HK-2 (cell line): Measurements from ENCODE around the gene KDM3A.

Experiments
- DNase-seq: peaks from one replicate; pipeline ENCODE4 v3.0.0-alpha.2; 2018; ENCODE audit not compliant: unreplicated experiment

KDM3A gene

DNA sequence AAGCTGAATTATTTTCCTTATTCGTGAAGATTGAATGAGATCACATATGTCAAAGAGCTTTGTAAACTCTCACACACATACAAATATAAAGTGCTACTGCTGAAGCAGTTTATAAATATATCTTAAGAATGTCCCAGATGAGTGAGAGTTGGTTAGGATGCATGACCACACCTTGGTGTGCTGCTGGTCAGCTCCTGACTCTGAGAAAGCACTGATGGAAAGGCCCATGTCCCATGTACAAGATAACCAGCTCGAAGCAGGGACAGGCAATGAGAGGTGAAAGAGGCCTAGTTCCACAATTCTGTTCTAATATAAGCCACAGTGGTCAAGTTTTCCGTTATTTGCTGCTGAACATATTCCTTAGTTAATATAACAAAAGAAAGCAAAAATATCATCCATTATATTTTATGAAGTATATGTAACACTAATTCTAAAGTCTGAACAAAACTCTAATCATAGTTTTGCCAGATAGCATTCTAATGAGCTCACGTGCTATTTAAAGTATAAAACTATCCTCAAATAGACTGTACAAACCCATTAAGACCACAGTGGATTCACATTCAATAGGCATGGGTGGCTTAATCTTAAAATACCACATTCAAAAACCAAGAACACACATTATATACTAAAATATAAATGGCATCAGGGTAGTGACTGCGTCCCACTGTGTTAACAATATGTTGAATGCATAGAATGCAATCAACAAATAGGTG, 72.9 kb downstream of the KDM3A start:
- no peak for DNase-seq

- DNase-seq, result no peak
Observed at GRCh38 chr2:86518481-86518880, 77.3 kb downstream of the KDM3A start.

DNA sequence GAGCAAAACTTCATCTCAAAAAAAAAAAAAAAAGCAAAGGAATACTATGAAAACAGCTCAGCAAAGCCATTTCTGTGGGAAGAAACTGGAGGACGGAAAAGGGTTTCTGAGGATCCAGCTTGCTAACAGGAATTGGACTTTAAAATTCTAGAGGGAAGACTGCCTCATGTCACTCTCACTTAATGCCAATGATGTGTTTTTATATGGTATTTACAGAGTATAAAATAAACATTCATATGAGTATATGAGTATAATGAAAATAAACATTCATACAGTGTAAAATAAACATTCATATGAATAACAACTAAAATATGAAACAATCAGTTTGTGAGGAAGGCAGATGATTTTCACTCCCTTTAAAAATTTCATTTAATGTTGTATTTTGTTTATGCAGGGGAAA, 78.2 kb downstream of the KDM3A start:
- DNase-seq, result no peak

GRCh38 chr2:86520153-86520552, 79.0 kb downstream of the KDM3A start:
- no peak for DNase-seq

GRCh38 chr2:86521922-86522321, 80.8 kb downstream of the KDM3A start:
- DNase-seq, result no peak

GRCh38 chr2:86522711-86523110, 81.5 kb downstream of the KDM3A start:
- no peak for DNase-seq

DNA sequence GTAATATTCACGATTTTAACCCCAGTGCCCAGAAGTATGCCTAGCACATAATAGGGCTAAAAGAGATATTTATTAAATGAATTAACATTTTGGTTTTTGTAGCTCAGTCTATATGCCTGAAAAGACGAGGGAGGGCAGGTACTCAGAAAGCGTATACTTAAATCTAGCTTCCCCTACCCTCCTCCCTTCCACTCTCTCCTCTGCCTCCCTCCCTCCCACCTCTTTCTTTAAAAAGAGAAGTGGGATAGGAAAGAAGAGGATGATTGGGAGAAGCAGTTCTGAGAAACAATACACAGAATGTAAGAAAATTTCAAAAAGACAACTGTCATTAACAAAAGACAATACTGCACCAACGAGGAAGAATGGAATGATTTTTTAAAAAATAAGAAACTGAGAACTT, 82.3 kb downstream of the KDM3A start:
- no peak for DNase-seq

- no peak for DNase-seq
Observed at GRCh38 chr2:86525421-86526340, 84.5 kb downstream of the KDM3A start.

GRCh38 chr2:86533589-86533988, 92.4 kb downstream of the KDM3A start:
- DNase-seq, result no peak

DNA sequence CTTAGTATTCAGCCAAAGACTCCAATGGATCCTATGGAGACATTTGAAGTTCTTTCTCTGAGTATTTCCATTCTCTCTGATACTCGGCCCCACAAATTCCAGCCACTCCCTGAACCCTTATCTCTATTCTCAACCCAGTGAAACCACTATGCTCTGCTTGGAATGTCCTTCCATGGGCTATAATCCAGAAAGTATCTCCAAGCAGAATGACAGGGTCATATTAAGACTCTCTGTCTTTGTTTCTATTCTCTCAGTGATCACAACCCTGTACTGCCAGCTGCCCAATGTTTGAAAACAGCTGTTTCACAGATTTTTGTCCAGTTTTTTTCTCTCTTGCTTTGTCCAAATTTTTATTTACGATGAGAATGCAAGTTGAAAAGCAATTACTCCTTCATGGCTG, 100.2 kb downstream of the KDM3A start:
- DNase-seq, result no peak
